Neural crest cell (in vitro differentiated cells): Measurements from ENCODE around the gene DNAH9. TPM values are rescaled to one million over a fixed set of nuclear protein-coding genes. Genes with fewer than 3 reads are reported as not detected.

Experiments
- DNase-seq: peaks from one replicate; pipeline ENCODE4 v3.0.0; 2021; ENCODE audit warnings: low read depth, mixed read lengths, low spot score
- H3K27ac Mint-ChIP-seq: one replicate; pipeline ENCODE4 v1.8.0; 2021; ENCODE audit warnings: mild to moderate bottlenecking, mixed read lengths; ENCODE audit not compliant: unreplicated experiment
- H3K27me3 Mint-ChIP-seq: 2 replicates; pipeline ENCODE4 v1.8.0; 2021; ENCODE audit warnings: low read depth, mild to moderate bottlenecking, mixed read lengths
- H3K36me3 Mint-ChIP-seq: 2 replicates; pipeline ENCODE4 v1.8.0; 2021; ENCODE audit warnings: low read depth, mild to moderate bottlenecking, mixed read lengths
- H3K4me1 Mint-ChIP-seq: 2 replicates; pipeline ENCODE4 v1.8.0; 2021; ENCODE audit warnings: mixed read lengths
- H3K4me3 Mint-ChIP-seq: one replicate; pipeline ENCODE4 v1.8.0; 2021; ENCODE audit warnings: mild to moderate bottlenecking, mixed read lengths
- H3K9me3 Mint-ChIP-seq: 2 replicates; pipeline ENCODE4 v1.8.0; 2021; ENCODE audit warnings: mixed read lengths
- long read RNA-seq: library from polyadenylated mRNA; unstranded; transcript quantifications from one replicate; pipeline ENCODE4 v2.0.0, GENCODE V29; 2020
- total RNA-seq: library from RNA; stranded (reverse); gene quantifications from 2 replicates; pipeline ENCODE4 v1.2.1, GENCODE V29; 2021
- TF ChIP-seq, protein P1 (sequence below): fragments of 200-600 bp; sonication (generic); conservative IDR thresholded peaks from 2 replicates; pipeline ENCODE4 v1.5.0; 2021; ENCODE audit warnings: antibody characterized with exemption, mild to moderate bottlenecking

DNAH9 gene, protein sequence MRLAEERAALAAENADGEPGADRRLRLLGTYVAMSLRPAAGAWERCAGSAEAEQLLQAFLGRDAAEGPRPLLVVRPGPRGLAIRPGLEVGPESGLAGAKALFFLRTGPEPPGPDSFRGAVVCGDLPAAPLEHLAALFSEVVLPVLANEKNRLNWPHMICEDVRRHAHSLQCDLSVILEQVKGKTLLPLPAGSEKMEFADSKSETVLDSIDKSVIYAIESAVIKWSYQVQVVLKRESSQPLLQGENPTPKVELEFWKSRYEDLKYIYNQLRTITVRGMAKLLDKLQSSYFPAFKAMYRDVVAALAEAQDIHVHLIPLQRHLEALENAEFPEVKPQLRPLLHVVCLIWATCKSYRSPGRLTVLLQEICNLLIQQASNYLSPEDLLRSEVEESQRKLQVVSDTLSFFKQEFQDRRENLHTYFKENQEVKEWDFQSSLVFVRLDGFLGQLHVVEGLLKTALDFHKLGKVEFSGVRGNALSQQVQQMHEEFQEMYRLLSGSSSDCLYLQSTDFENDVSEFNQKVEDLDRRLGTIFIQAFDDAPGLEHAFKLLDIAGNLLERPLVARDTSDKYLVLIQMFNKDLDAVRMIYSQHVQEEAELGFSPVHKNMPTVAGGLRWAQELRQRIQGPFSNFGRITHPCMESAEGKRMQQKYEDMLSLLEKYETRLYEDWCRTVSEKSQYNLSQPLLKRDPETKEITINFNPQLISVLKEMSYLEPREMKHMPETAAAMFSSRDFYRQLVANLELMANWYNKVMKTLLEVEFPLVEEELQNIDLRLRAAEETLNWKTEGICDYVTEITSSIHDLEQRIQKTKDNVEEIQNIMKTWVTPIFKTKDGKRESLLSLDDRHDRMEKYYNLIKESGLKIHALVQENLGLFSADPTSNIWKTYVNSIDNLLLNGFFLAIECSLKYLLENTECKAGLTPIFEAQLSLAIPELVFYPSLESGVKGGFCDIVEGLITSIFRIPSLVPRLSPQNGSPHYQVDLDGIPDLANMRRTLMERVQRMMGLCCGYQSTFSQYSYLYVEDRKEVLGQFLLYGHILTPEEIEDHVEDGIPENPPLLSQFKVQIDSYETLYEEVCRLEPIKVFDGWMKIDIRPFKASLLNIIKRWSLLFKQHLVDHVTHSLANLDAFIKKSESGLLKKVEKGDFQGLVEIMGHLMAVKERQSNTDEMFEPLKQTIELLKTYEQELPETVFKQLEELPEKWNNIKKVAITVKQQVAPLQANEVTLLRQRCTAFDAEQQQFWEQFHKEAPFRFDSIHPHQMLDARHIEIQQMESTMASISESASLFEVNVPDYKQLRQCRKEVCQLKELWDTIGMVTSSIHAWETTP (N-terminal part only)
- total RNA-seq, result 18.6 and 25.4 TPM in 2 replicates
- long read RNA-seq, partial matches to known transcripts, result 11 of 18 reads
- long read RNA-seq, other reads (novel, unspliced or antisense), result 7 of 18 reads

DNA sequence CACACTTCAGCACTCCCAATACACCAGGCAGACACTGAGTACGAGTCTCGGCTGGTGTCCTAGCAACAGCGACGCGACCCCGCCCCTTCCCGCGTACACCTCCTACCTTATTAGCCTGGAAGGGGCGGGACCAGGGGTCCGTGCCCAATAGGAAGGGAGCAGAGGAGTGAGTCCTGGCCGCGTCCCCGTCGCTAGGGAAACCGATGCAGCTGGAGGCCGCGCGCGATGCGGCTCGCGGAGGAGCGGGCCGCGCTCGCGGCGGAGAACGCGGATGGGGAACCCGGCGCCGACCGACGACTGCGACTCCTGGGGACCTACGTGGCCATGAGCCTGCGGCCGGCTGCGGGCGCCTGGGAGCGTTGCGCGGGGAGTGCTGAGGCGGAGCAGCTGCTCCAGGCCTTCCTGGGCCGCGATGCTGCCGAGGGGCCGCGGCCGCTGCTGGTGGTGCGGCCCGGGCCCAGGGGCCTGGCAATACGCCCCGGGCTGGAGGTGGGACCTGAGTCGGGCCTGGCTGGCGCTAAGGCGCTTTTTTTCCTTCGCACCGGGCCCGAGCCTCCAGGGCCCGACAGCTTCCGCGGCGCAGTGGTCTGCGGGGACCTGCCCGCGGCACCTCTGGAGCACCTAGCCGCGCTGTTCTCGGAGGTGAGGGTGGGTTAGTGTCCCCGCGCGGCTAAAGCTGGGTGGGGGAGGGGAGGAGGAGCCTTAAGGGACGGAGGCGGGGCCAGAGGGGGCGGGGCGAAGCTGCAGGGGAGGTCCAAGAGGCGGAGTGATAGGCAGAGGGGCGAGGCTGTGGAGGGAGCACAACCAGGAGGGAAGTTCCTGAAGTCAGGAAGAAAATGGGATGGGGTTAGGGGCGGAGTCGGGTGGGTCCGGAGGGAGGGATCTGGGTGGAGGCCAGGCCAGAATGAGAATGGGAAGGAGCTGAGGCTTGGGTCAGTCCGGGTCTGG, at the start of gene DNAH9:
DNAH9 (plus strand) TSS at position 197 of the 948 bp plus-strand sequence; CDS start at position 226, 29 bp downstream.
- Mint-ChIP-seq H3K36me3 (no peaks in the 10 kb centered on the region), H3K27ac (no peak within 1 kb of the TSS), H3K9me3 (no peaks in the 10 kb centered on the region), H3K27me3 (peaks cover 21% of the 10 kb centered on the region), H3K4me1 (peaks cover 10% of the 10 kb centered on the region), H3K4me3 (peak within 1 kb of the TSS; percentile 84)
- TF ChIP-seq, protein P1, sequence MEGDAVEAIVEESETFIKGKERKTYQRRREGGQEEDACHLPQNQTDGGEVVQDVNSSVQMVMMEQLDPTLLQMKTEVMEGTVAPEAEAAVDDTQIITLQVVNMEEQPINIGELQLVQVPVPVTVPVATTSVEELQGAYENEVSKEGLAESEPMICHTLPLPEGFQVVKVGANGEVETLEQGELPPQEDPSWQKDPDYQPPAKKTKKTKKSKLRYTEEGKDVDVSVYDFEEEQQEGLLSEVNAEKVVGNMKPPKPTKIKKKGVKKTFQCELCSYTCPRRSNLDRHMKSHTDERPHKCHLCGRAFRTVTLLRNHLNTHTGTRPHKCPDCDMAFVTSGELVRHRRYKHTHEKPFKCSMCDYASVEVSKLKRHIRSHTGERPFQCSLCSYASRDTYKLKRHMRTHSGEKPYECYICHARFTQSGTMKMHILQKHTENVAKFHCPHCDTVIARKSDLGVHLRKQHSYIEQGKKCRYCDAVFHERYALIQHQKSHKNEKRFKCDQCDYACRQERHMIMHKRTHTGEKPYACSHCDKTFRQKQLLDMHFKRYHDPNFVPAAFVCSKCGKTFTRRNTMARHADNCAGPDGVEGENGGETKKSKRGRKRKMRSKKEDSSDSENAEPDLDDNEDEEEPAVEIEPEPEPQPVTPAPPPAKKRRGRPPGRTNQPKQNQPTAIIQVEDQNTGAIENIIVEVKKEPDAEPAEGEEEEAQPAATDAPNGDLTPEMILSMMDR, result no peak
- DNase-seq, result peak; percentile 92

DNA sequence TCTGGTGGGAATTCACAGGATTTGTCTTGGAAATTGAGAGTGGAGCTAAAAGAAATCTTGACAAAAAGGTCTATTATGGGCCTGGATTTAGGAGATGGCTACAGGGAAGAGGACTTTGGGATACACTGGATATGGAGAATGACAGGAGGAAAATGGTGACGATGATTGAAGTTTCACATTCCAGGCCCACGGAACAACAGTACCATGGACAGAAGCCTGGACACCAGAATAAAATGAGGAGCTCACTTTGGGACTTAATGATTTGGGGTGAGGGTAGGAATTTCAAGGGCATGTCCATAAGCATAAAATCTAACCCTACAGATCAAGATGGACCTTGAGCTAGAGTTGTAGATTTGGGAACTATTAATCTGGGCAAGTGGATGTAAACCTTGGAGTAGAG, 47.8 kb upstream of the DNAH9 start:
- Mint-ChIP-seq H3K36me3 (no peaks in the 10 kb centered on the region), H3K9me3 (peaks cover 2% of the 10 kb centered on the region), H3K4me3 (no peak overlapping the region), H3K27me3 (peaks cover 25% of the 10 kb centered on the region), H3K4me1 (peaks cover 4% of the 10 kb centered on the region), H3K27ac (no peak overlapping the region)
- no peak for DNase-seq
- TF ChIP-seq, protein P1, result no peak

DNA sequence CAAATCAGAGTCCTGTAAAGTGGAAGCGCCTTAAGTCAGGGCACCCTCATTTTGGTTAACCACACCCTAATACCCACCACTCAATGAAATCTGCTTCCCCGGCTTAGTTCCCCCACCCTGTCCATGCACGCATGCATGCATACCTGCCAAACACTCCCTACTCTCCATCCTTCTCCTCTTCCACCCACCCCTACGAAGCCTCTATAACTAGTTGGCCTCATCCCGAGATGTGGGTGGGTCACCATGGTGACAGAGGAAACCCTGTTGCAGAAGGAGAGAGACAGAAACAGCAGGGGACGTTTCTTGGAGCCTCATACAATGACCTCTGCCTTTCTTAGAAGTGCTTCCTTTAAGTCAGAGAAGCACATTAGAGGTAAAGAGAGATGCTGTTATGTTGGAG, 46.8 kb upstream of the DNAH9 start:
- H3K36me3 Mint-ChIP-seq, result no peaks in the 10 kb centered on the region
- peaks cover 2% of the 10 kb centered on the region for H3K9me3 Mint-ChIP-seq
- H3K4me1 Mint-ChIP-seq, result peaks cover 4% of the 10 kb centered on the region
- no peak for DNase-seq
- H3K27me3 Mint-ChIP-seq, result peaks cover 25% of the 10 kb centered on the region
- H3K27ac Mint-ChIP-seq, result no peak overlapping the region
- TF ChIP-seq, protein P1, result no peak
- no peak overlapping the region for H3K4me3 Mint-ChIP-seq

DNA sequence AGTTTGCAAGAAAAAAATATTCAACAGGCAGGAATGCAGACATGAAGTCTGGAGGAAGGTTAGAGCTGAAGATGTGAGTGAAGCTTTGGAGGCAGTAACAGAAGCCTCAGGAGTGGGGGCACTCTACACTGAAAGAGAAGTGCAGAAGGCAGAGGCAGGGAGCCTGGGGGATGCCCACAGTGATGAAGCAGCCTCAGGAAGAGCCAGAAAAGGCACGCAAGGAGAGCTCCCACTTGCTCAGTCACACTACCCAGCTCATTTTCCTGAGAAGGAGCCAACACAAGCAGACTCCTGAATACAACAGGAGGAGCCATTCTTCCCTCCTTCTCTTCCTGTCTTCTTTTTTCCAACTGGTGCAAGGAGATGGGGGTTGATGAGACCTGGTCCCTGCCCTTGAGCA, 45.1 kb upstream of the DNAH9 start:
- Mint-ChIP-seq H3K36me3 (no peaks in the 10 kb centered on the region), H3K27me3 (peaks cover 25% of the 10 kb centered on the region), H3K4me3 (no peak overlapping the region), H3K27ac (no peak overlapping the region), H3K4me1 (peaks cover 4% of the 10 kb centered on the region), H3K9me3 (peaks cover 2% of the 10 kb centered on the region)
- TF ChIP-seq, protein P1, result no peak
- DNase-seq, result no peak
